Astrocyte of the cerebellum (primary cell): Measurements from ENCODE around the gene PDZD2.

Experiments
- DNase-seq: peaks from one replicate; pipeline ENCODE4 v3.0.0-alpha.2; 2011; ENCODE audit warnings: low read depth
- H3K4me3 ChIP-seq: 2 replicates; pipeline ENCODE4 v1.5.1; 2011; ENCODE audit warnings: mild to moderate bottlenecking, low read depth, low read length, moderate library complexity
- in situ Hi-C: cut with HindIII; loops from 2 replicates; pipeline ENCODE4 v1.10.0; 2017; ENCODE audit warnings: low sequenced_read_pairs
- TF ChIP-seq, protein P1 (sequence below): IDR thresholded peaks from 2 replicates; pipeline ENCODE4 v1.5.1; 2012; ENCODE audit warnings: low read length, low read depth, moderate library complexity, mild to moderate bottlenecking; ENCODE audit errors: missing control alignments

The PDZD2 gene

DNA sequence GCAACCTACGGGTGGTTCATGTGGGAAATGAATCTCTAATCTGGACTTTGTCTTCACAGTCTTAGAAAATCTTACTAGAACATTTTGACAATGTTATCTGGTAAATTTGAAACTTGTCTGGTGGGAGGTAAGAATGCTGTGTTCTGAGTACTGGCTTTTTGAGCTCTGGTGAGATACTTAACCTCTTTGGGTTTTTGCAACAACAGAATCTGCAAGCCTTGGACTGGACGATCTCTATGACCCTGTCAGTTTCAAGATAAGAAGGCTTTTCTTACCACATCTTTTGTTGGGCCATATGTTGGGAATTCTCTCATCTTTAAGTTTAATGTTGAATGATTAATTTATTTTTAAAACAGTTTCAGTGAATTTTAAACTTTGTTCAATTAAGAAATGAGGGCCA lies 422.3 kb downstream of the PDZD2 start:
- in situ Hi-C loops = no loop called here
- DNase-seq = no peak
- no peak overlapping the region for H3K4me3 ChIP-seq
- TF ChIP-seq, protein P1, sequence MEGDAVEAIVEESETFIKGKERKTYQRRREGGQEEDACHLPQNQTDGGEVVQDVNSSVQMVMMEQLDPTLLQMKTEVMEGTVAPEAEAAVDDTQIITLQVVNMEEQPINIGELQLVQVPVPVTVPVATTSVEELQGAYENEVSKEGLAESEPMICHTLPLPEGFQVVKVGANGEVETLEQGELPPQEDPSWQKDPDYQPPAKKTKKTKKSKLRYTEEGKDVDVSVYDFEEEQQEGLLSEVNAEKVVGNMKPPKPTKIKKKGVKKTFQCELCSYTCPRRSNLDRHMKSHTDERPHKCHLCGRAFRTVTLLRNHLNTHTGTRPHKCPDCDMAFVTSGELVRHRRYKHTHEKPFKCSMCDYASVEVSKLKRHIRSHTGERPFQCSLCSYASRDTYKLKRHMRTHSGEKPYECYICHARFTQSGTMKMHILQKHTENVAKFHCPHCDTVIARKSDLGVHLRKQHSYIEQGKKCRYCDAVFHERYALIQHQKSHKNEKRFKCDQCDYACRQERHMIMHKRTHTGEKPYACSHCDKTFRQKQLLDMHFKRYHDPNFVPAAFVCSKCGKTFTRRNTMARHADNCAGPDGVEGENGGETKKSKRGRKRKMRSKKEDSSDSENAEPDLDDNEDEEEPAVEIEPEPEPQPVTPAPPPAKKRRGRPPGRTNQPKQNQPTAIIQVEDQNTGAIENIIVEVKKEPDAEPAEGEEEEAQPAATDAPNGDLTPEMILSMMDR = no peak

DNA sequence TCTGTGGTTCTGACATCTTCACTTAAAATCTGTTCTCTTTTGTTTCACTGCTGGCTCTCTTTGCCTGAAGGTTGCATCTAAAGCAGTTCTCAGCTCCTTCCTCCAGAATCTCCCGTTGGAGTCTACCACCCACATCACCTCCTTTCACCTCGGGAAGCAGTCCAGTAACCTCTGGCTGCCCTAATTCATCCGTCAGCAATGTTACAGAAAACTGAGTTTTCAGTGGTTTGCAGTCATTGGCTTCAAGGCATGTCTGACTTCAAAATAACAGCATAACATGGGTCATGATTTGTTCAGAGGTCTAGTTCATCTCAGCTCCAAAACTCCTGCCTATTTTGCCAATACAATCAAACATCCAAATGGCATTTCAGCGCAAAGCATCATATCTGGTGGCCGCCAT lies 427.5 kb downstream of the PDZD2 start:
- no peak overlapping the region for H3K4me3 ChIP-seq
- in situ Hi-C loops = no loop called here
- DNase-seq = no peak
- TF ChIP-seq, protein P1 = no peak

DNA sequence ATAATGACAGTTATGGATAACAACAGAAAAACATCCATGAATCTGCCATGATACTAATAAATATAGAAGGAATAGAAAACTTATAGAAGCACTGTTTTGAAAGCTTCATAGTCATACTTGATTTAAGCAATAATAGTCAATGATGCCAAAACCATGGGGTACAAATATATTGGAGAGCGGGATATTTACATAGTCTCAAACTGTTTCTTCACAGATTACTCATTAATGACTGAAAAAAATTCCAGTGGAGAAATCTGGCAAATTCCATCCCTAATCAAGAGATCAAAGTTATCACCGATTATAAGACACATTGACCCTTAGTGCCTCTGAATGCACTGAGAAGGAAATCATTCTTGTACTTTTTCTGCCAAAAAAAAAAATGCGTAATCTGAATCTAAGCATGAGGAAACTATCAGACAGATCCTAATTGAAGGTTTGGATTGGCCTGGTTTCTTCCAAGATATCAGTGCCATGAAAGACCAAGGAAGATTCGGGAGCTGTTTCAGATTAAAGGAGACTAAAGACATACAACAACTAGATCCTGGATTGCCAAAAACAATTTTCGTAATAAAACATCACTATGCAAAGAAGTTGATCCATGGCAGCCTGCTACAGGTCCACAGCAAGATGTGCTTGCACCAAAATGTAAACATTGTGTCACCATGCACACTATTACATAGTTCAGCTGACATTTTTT lies 429.0 kb downstream of the PDZD2 start:
- DNase-seq = no peak
- in situ Hi-C loops = no loop called here
- no peak overlapping the region for H3K4me3 ChIP-seq
- TF ChIP-seq, protein P1 = no peak

DNA sequence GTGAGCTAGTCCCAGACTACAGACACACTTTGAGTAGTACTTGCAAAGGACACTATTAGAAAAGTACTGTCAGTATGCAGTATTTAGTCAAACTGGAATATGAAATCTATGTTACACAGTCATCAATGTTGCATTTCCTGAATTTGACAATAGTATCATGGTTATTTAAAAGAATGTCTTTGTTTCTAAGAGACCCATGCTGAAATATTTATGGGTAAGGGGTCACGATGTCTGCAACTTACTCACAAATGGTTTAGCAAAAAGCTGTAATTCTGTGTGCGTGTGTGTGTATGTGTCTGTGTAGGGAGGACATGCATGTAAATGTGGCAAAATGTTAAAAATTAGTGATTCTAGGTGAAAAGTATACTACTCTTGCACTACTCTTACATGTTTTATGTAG lies 429.6 kb downstream of the PDZD2 start:
- no peak for DNase-seq
- in situ Hi-C loops = no loop called here
- TF ChIP-seq, protein P1 = no peak
- H3K4me3 ChIP-seq = no peak overlapping the region

DNA sequence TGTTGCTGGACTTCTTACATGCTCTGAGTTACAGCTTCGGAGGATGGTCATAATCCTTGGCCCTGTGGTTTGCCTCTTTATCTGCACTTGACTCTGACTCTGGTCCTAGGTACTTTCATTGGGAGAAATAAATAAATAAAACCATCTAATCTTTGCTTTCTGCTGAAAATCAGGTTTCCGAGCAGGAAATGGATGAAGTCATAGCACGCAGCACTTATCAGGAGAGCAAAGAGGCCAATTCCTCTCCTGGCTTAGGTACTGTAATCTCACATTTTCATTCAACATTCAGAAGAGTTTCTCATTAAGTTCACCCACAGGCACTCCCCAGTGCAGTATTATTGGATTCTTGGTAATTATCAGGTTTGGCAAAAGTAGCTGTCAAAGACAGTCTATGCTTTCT lies 430.5 kb downstream of the PDZD2 start:
- H3K4me3 ChIP-seq = no peak overlapping the region
- in situ Hi-C loops = no loop called here
- TF ChIP-seq, protein P1 = no peak
- no peak for DNase-seq

DNA sequence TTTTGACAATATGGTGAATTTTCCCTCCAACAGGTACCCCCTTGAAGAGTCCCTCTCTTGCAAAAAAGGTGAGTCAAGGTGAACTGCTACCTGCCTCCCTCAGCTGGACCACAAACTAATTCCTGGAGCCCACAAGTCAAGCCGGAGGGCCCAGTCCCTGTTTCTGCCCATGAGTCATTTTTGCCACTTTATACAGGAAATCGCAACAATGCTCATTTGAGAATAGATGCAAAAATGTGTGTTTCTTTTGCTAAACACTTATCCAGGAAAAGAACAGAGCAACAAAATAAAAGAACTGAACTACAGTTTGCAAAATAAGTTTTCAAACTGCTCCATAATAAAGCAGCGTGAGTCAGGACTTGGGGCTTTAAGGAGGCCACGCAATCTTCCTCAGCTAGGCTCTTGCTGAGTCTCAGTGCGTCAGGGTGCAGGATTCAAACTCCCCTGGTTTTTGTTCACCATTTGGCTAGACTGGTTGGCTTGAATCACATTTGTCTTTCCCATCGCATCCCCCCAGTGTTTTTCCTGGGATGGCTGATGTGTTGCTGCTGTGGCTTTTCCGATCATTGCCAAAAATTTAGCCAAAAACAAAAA lies 432.5 kb downstream of the PDZD2 start:
- no peak for DNase-seq
- TF ChIP-seq, protein P1 = no peak
- H3K4me3 ChIP-seq = no peak overlapping the region
- in situ Hi-C loops = no loop called here
